AG10803 (cell line): ENCODE data around the gene IL20.

Source experiments
- DNase-seq: peaks from one replicate; pipeline ENCODE4 v3.0.0; 2010; ENCODE audit warnings: low read depth
- H3K4me3 ChIP-seq: 2 replicates; pipeline ENCODE4 v1.5.1; 2011; ENCODE audit warnings: mild to moderate bottlenecking, low read length, control low read depth
- TF ChIP-seq, protein P1 (sequence below): conservative IDR thresholded peaks from 2 replicates; pipeline ENCODE4 v1.5.1; 2011; ENCODE audit warnings: mild to moderate bottlenecking, low read length, control low read depth, inconsistent platforms

Gene IL20

DNA sequence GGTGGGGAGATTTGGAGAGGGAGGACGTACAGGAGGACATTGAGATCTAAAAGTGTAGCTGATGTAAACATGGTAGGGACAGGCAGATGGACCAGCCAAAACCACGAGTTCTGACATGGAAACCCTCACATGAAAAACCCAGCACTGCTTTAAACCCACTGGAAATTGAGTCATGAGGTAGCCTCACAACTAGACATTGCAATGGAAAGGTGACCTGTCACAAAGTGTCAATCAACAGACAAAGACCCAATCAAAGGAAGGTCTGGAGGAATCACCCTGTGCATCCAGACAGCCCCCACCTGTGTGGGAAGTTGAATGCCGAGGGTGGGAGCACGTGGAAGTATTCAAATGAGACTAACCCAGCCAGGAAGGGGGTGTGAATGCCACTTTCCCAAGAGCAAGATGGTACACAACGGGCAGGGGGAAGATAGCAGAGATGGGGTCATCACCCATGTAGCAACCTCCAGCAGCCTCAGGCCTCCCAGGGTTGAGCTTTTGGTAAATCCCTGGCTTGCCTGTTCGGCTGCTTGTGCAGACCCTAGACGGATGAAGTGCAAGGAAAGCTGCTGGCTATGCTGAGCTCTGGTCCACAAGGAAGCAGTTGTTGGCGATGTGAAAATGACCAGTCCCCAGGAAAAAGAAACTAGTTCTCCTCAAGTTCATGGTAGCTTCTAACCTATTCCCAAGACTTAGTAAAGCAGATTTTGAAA is 50.7 kb downstream of the IL20 start:
- DNase-seq, result no peak
- TF ChIP-seq, protein P1, sequence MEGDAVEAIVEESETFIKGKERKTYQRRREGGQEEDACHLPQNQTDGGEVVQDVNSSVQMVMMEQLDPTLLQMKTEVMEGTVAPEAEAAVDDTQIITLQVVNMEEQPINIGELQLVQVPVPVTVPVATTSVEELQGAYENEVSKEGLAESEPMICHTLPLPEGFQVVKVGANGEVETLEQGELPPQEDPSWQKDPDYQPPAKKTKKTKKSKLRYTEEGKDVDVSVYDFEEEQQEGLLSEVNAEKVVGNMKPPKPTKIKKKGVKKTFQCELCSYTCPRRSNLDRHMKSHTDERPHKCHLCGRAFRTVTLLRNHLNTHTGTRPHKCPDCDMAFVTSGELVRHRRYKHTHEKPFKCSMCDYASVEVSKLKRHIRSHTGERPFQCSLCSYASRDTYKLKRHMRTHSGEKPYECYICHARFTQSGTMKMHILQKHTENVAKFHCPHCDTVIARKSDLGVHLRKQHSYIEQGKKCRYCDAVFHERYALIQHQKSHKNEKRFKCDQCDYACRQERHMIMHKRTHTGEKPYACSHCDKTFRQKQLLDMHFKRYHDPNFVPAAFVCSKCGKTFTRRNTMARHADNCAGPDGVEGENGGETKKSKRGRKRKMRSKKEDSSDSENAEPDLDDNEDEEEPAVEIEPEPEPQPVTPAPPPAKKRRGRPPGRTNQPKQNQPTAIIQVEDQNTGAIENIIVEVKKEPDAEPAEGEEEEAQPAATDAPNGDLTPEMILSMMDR, result no peak
- no peak overlapping the region for H3K4me3 ChIP-seq

DNA sequence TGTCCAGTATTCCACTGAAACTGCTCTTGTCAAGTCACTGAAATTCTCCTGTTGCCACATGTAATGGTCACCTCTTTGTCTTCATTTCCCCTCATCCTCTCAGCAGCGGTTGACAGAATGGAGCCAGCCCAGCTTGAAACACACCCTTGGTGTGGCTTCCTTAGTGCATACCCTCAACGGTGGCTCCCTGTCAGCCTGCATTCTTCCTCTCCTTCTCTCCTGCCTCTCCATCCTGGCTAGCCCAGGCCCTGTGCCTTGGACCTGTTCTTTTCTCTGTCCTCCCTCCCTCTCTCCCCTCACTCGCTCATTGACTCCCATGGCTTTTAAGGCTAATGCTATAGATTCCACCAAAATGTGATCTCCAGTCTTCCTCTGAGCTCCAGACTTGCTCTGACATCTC is 52.7 kb downstream of the IL20 start:
- no peak overlapping the region for H3K4me3 ChIP-seq
- TF ChIP-seq, protein P1, result no peak
- DNase-seq, result no peak
